PFSK-1 (cell line): ENCODE measurements around the gene SNUPN.

Experiments
- FOXP2 ChIP-seq: optimal IDR thresholded peaks from 2 replicates; pipeline ENCODE3; 2011; ENCODE audit warnings: borderline replicate concordance, control low read depth, inconsistent platforms; ENCODE audit not compliant: insufficient read depth; ENCODE audit errors: extremely low read length, extremely low read depth
- POLR2AphosphoS5 ChIP-seq: IDR thresholded peaks from 2 replicates; pipeline ENCODE4 v1.6.1; 2012; ENCODE audit warnings: low read depth, mild to moderate bottlenecking, control low read depth, low read length, moderate library complexity
- REST ChIP-seq, 2 experiments: IDR thresholded peaks; 2 replicates each; pipeline versions ENCODE4 v1.6.1 to v1.8.0; 2011 to 2012; ENCODE audit warnings: low read depth in 2 of 2, low read length in 2 of 2, control low read depth in 1 of 2, inconsistent platforms in 1 of 2, mild to moderate bottlenecking in 1 of 2, moderate library complexity in 1 of 2; ENCODE audit not compliant: insufficient read depth in 1 of 2
- SIN3A ChIP-seq: IDR thresholded peaks from 2 replicates; pipeline ENCODE4 v1.6.1; 2012; ENCODE audit warnings: mild to moderate bottlenecking, low read length, moderate library complexity, borderline replicate concordance; ENCODE audit not compliant: insufficient read depth
- TAF1 ChIP-seq: IDR thresholded peaks from 2 replicates; pipeline ENCODE4 v1.6.1; 2012; ENCODE audit warnings: low read length, control low read depth, borderline replicate concordance; ENCODE audit not compliant: insufficient read depth

SNUPN gene

GRCh38 chr15:75590239-75590638 lies 35.3 kb downstream of the SNUPN start:
- no peak for TF ChIP-seq SIN3A
- TF ChIP-seq FOXP2, result no peak
- no peak for TF ChIP-seq REST (IDR thresholded peaks at IDR 0.05; ENCODE audit: insufficient read depth in 1 of 2, low read depth in 2 of 2, low read length in 2 of 2)
- no peak for TF ChIP-seq TAF1
- no peak for TF ChIP-seq POLR2AphosphoS5

GRCh38 chr15:75589071-75589470 lies 36.5 kb downstream of the SNUPN start:
- TF ChIP-seq REST (IDR thresholded peaks at IDR 0.05; ENCODE audit: insufficient read depth in 1 of 2, low read depth in 2 of 2, low read length in 2 of 2) (no peak), FOXP2 (no peak), SIN3A (no peak), TAF1 (no peak), POLR2AphosphoS5 (no peak)

GRCh38 chr15:75584121-75584520 lies 41.4 kb downstream of the SNUPN start:
- TF ChIP-seq REST (IDR thresholded peaks at IDR 0.05; ENCODE audit: insufficient read depth in 1 of 2, low read depth in 2 of 2, low read length in 2 of 2) (no peak), SIN3A (peak; percentile 92; the same call in 1 of the 2 replicates)

GRCh38 chr15:75583701-75584100 lies 41.8 kb downstream of the SNUPN start:
- TF ChIP-seq SIN3A, result no peak
- no peak for TF ChIP-seq POLR2AphosphoS5
- TF ChIP-seq TAF1, result no peak
- no peak for TF ChIP-seq FOXP2
- no peak for TF ChIP-seq REST (IDR thresholded peaks at IDR 0.05; ENCODE audit: insufficient read depth in 1 of 2, low read depth in 2 of 2, low read length in 2 of 2)
